Endothelial cell of umbilical vein (primary cell): ENCODE data around the gene NUDT12. TPM values are rescaled to one million over a fixed set of nuclear protein-coding genes. Genes with fewer than 3 reads are reported as not detected.

Source experiments
- BruUV-seq: library from RNA; stranded (reverse); fragments of 400-500 nt; replicated peaks from 2 replicates; lab custom pipeline; 2021; lab: Mats Ljungman, UMichigan
- CTCF ChIA-PET: fragments of 300-600, 350-600 bp; sonication (Branson Sonifier 250); formaldehyde crosslinking; loops from one replicate; lab custom pipeline; 2021; ENCODE audit warnings: antibody characterized with exemption, inconsistent platforms; lab: Charles Lee
- POLR2A ChIA-PET: fragments of 300-600, 350-600 bp; sonication (Branson Sonifier 250); formaldehyde crosslinking; loops from one replicate; lab custom pipeline; 2021; ENCODE audit warnings: antibody characterized with exemption, inconsistent platforms; lab: Charles Lee
- DNase-seq: peaks from one replicate; pipeline ENCODE4 v3.0.0-alpha.2; 2011; ENCODE audit warnings: low read depth, low spot score
- FAIRE-seq: peaks from 2 replicates; lab custom pipeline; 2011; peaks lifted over from hg19 to GRCh38; lab: Jason Lieb, UNC
- H2AFZ ChIP-seq: 2 replicates; pipeline ENCODE4 v1.6.0; 2012; ENCODE audit warnings: low read depth, low read length, control low read depth, inconsistent platforms
- H3K27ac ChIP-seq: 2 replicates; pipeline ENCODE4 v1.5.1; 2011; ENCODE audit warnings: low read depth, mild to moderate bottlenecking, control low read depth, low read length, moderate library complexity; ENCODE audit not compliant: insufficient read depth
- H3K27me3 ChIP-seq, 2 experiments: 2 replicates each; pipeline versions ENCODE4 v1.6.0 to v1.6.1; 2011; ENCODE audit warnings: low read length in 2 of 2, mixed read lengths in 1 of 2; ENCODE audit not compliant: control insufficient read depth in 2 of 2, insufficient read depth in 2 of 2
- H3K36me3 ChIP-seq, 2 experiments: 2 replicates in 1 of 2; 3 replicates in 1 of 2; pipeline ENCODE4 v1.5.1; 2011; ENCODE audit warnings: low read length in 2 of 2, mild to moderate bottlenecking in 1 of 2, moderate library complexity in 1 of 2; ENCODE audit not compliant: control insufficient read depth in 2 of 2, insufficient read depth in 2 of 2; ENCODE audit errors: extremely low read depth in 1 of 2
- H3K4me1 ChIP-seq: 3 replicates; pipeline ENCODE4 v1.5.1; 2011; ENCODE audit warnings: mild to moderate bottlenecking, low read length; ENCODE audit not compliant: control insufficient read depth, insufficient read depth; ENCODE audit errors: extremely low read depth
- H3K4me2 ChIP-seq: 2 replicates; pipeline ENCODE4 v1.6.1; 2011; ENCODE audit warnings: low read length, control low read depth, mixed read lengths; ENCODE audit not compliant: insufficient read depth
- H3K4me3 ChIP-seq, 3 experiments: fragments of 200-600 bp in 1 of 3; sonication (generic), shearing (Covaris generic) in 1 of 3; replicated peaks in 1 of 3; 2 replicates each; pipeline ENCODE4 v1.5.1; 2011 to 2016; ENCODE audit warnings: control low read depth in 3 of 3, low read length in 3 of 3, mild to moderate bottlenecking in 2 of 3, inconsistent platforms in 1 of 3, low read depth in 1 of 3, moderate library complexity in 1 of 3; ENCODE audit not compliant: insufficient read depth in 1 of 3
- H3K79me2 ChIP-seq: 2 replicates; pipeline ENCODE4 v1.6.0; 2012; ENCODE audit warnings: low read length, inconsistent platforms; ENCODE audit not compliant: control insufficient read depth, insufficient read depth
- H3K9ac ChIP-seq: replicated peaks from 2 replicates; pipeline ENCODE3; 2011; ENCODE audit warnings: low read length, control low read depth; ENCODE audit not compliant: insufficient read depth; ENCODE audit errors: extremely low read depth
- H3K9me1 ChIP-seq: replicated peaks from 3 replicates; pipeline ENCODE4 v1.6.0; 2011; ENCODE audit warnings: mild to moderate bottlenecking, low read length; ENCODE audit not compliant: control insufficient read depth, insufficient read depth; ENCODE audit errors: extremely low read depth
- H3K9me3 ChIP-seq: replicated peaks from 2 replicates; pipeline ENCODE4 v1.5.1; 2012; ENCODE audit warnings: low read length, inconsistent platforms; ENCODE audit not compliant: control insufficient read depth, insufficient read depth
- H4K20me1 ChIP-seq: replicated peaks from 2 replicates; pipeline ENCODE3; 2011; ENCODE audit warnings: mild to moderate bottlenecking, low read length; ENCODE audit not compliant: control insufficient read depth, insufficient read depth; ENCODE audit errors: extremely low read depth
- CTCF ChIP-seq, 2 donors: IDR thresholded peaks; 1 replicate in 1 of 2; 2 replicates in 1 of 2; pipeline ENCODE4 v1.5.1; 2011; ENCODE audit warnings: low read length in 2 of 2, mild to moderate bottlenecking in 2 of 2, moderate library complexity in 2 of 2, control low read depth in 1 of 2, inconsistent platforms in 1 of 2, low read depth in 1 of 2; ENCODE audit not compliant: insufficient read depth in 1 of 2; ENCODE audit errors: extremely low read depth in 1 of 2
- FOS ChIP-seq: IDR thresholded peaks from 2 replicates; pipeline ENCODE4 v1.6.1; 2011; ENCODE audit warnings: mild to moderate bottlenecking, low read length, moderate library complexity, borderline replicate concordance; ENCODE audit not compliant: insufficient read depth
- GATA2 ChIP-seq: IDR thresholded peaks from 2 replicates; pipeline ENCODE4 v1.7.0; 2011; ENCODE audit warnings: low read depth, mild to moderate bottlenecking, moderate library complexity, mixed read lengths, low read length; ENCODE audit not compliant: insufficient read length, insufficient read depth
- JUN ChIP-seq: IDR thresholded peaks from 2 replicates; pipeline ENCODE4 v1.6.1; 2011; ENCODE audit warnings: borderline replicate concordance, low read depth; ENCODE audit not compliant: insufficient read length, insufficient read depth
- MAX ChIP-seq: IDR thresholded peaks from 2 replicates; pipeline ENCODE4 v1.6.1; 2011; ENCODE audit not compliant: insufficient read depth, insufficient read length
- MYC ChIP-seq: IDR thresholded peaks from one replicate; pipeline ENCODE4 v1.6.1; 2011; ENCODE audit warnings: mild to moderate bottlenecking, low read depth, low read length
- POLR2A ChIP-seq: IDR thresholded peaks from 2 replicates; pipeline ENCODE4 v1.6.1; 2012; ENCODE audit warnings: low read depth, mild to moderate bottlenecking, control low read depth, low read length
- dilution Hi-C: fragments of 300-500 bp; cut with MboI; formaldehyde crosslinking; loops from one replicate; pipeline ENCODE4 v1.15.0; 2019; ENCODE audit warnings: low sequenced_read_pairs; ENCODE audit not compliant: extremely low pct_ligation_motif_present
- intact Hi-C: fragments of 100-400 bp; cut with micrococcal nuclease; formaldehyde crosslinking; loops from one replicate; pipeline ENCODE4 v1.10.0; 2022
- polyA plus RNA-seq, 4 experiments: library from polyadenylated mRNA; depleted of rRNA in 3 of 4; stranded (reverse) in 3 of 4; unstranded in 1 of 4; fragments of >200 nt; gene quantifications; 2 replicates each; pipeline versions ENCODE4 v1.2.1 to v1.2.3, GENCODE V29; 2011 to 2012; ENCODE audit warnings: missing spikeins in 1 of 4
- total RNA-seq: library from RNA; stranded (reverse); gene quantifications from 2 replicates; pipeline ENCODE4 v1.2.3, GENCODE V29; 2021

NUDT12 gene
- total and polyA plus RNA-seq, 2 donors (not counting 3 experiments of a cell fraction or from before 2014, with no cell fraction given) = 1.3 to 4.9 TPM

- no peak for FAIRE-seq
- TF ChIP-seq FOS = no peak
- TF ChIP-seq MAX = no peak
- TF ChIP-seq POLR2A = no peak
- TF ChIP-seq CTCF (IDR thresholded peaks at IDR 0.05; ENCODE audit: extremely low read depth in 1 of 2, insufficient read depth in 1 of 2, low read depth in 1 of 2, low read length in 2 of 2) = no peak
- no peak for TF ChIP-seq GATA2
- no peak for TF ChIP-seq MYC
- TF ChIP-seq JUN = no peak
- no peak overlapping the region for H3K4me2 ChIP-seq
- no peak overlapping the region for H3K27ac ChIP-seq
- dilution Hi-C loops = no loop called here
- no peaks in the 10 kb centered on the region for H4K20me1 ChIP-seq
- H3K9ac ChIP-seq = no peak overlapping the region
- intact Hi-C loops = no loop called here
- H3K4me1 ChIP-seq = no peaks in the 10 kb centered on the region
- H3K9me3 ChIP-seq = no peaks in the 10 kb centered on the region
- ChIA-PET CTCF (interaction anchor here (0.9 to 1.4 kb wide), 4 partner anchors 9 to 952 kb away, joined by 3 to 4 read pairs (median 3); no protein-coding TSS in a partner anchor), POLR2A (no interaction called here)
- DNase-seq = no peak
- no peak overlapping the region for H2AFZ ChIP-seq
- H3K36me3 ChIP-seq = no peaks in the 10 kb centered on the region
- H3K4me3 ChIP-seq = no peak overlapping the region
- no peaks in the 10 kb centered on the region for H3K79me2 ChIP-seq
- no peaks in the 10 kb centered on the region for H3K9me1 ChIP-seq
- peaks cover 0 to 3% of the 10 kb centered on the region in 2 experiments for H3K27me3 ChIP-seq
- no TSS peak for BruUV-seq
Measured at GRCh38 chr5:103513701-103514100, 48.9 kb downstream of the NUDT12 start.
